ENCODE data around the gene PLPP4. TPM values are rescaled to one million over a fixed set of nuclear protein-coding genes. Genes with fewer than 3 reads are reported as not detected.

Gene PLPP4
- total RNA-seq, 1 donor from 2014 or later: not detected

DNA sequence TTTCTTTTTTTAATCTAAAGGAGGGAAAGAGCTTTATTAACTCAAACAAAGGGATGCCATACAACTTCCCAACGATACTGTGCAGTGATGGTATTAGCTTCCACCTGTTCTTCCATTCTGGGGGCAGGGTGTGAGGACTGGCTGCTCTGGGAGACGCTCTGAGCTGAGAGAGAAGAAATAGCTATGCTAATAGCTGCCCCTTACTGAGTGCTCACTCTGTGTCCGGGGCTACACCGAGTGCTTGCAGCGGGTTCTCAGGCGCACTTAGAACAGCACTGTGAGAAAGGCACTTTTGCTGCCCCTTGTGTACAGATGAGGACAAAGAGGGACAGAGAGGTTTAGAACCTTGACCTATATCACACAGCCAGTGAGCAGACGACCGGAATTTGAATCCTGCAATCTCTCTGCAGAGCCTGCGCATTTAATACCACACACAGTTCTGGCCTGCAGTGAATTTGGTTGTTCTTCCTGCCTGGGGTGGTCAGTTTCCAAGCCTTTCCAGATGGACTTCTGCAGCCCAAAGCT is 142.2 kb downstream of the PLPP4 start:
- Histone ChIP-seq H3K9me3 (no peaks in the 10 kb centered on the region), H3K36me3 (no peaks in the 10 kb centered on the region), H3K4me1 (no peaks in the 10 kb centered on the region), H3K4me3 (no peak overlapping the region), H3K27me3 (ENCODE audit: low read depth) (no peaks in the 10 kb centered on the region), H3K27ac (no peak overlapping the region)
- intact Hi-C loops (cut with DNase I): no loop called here
- no peak for DNase-seq
- no peak for ATAC-seq
- no peak for TF ChIP-seq CTCF (IDR thresholded peaks at IDR 0.05)

- peak in 1 of 2 donors; percentile 31 for ATAC-seq
- intact Hi-C loops (cut with DNase I): no loop called here
- no peak for DNase-seq
- Histone ChIP-seq H3K4me3 (no peak overlapping the region), H3K27me3 (ENCODE audit: low read depth) (no peaks in the 10 kb centered on the region), H3K36me3 (no peaks in the 10 kb centered on the region), H3K27ac (no peak overlapping the region), H3K9me3 (no peaks in the 10 kb centered on the region), H3K4me1 (no peaks in the 10 kb centered on the region)
- no peak for TF ChIP-seq CTCF (IDR thresholded peaks at IDR 0.05)
Observed at GRCh38 chr10:120600871-120601649, 144.0 kb downstream of the PLPP4 start.

- DNase-seq (no peak), ATAC-seq (no peak)
- Histone ChIP-seq H3K4me1 (no peaks in the 10 kb centered on the region), H3K9me3 (no peaks in the 10 kb centered on the region), H3K36me3 (no peaks in the 10 kb centered on the region), H3K27ac (no peak overlapping the region), H3K4me3 (no peak overlapping the region), H3K27me3 (ENCODE audit: low read depth) (no peaks in the 10 kb centered on the region)
- no peak for TF ChIP-seq CTCF (IDR thresholded peaks at IDR 0.05)
- intact Hi-C loops (cut with DNase I): no loop called here
Observed at GRCh38 chr10:120601999-120602398, 145.0 kb downstream of the PLPP4 start.

GRCh38 chr10:120605410-120605809 is 148.4 kb downstream of the PLPP4 start:
- no peaks in the 10 kb centered on the region for H3K9me3 ChIP-seq
- H3K36me3 ChIP-seq: no peaks in the 10 kb centered on the region
- no peak for DNase-seq
- no peaks in the 10 kb centered on the region for H3K4me1 ChIP-seq
- no peaks in the 10 kb centered on the region for H3K27me3 ChIP-seq (ENCODE audit: low read depth)
- intact Hi-C loops (cut with DNase I): no loop called here
- no peak for ATAC-seq
- TF ChIP-seq CTCF (IDR thresholded peaks at IDR 0.05): no peak
- H3K4me3 ChIP-seq: no peak overlapping the region
- no peak overlapping the region for H3K27ac ChIP-seq

- no peaks in the 10 kb centered on the region for H3K9me3 ChIP-seq
- intact Hi-C loops (cut with DNase I): no loop called here
- no peaks in the 10 kb centered on the region for H3K27me3 ChIP-seq (ENCODE audit: low read depth)
- TF ChIP-seq CTCF (IDR thresholded peaks at IDR 0.05): no peak
- H3K4me1 ChIP-seq: no peaks in the 10 kb centered on the region
- ATAC-seq (no peak), DNase-seq (no peak)
- H3K4me3 ChIP-seq: no peak overlapping the region
- H3K36me3 ChIP-seq: no peaks in the 10 kb centered on the region
- no peak overlapping the region for H3K27ac ChIP-seq
Observed at GRCh38 chr10:120606051-120606764, 149.2 kb downstream of the PLPP4 start.
